Neuronal stem cell (in vitro differentiated cells): ENCODE data around the gene CAMKK1.

Source experiments
- DNase-seq: peaks from one replicate; pipeline ENCODE4 v3.0.0-alpha.2; 2013; ENCODE audit warnings: low spot score
- H2AFZ ChIP-seq: one replicate; pipeline ENCODE4 v1.6.1; 2013; ENCODE audit warnings: mild to moderate bottlenecking, low read length, inconsistent platforms
- H2AK5ac ChIP-seq: 2 replicates; pipeline ENCODE4 v1.6.1; 2013; ENCODE audit warnings: low read depth, mild to moderate bottlenecking, inconsistent platforms, low read length, moderate library complexity, mixed read lengths
- H2BK120ac ChIP-seq: 2 replicates; pipeline ENCODE4 v1.6.1; 2013; ENCODE audit warnings: low read depth, mild to moderate bottlenecking, inconsistent platforms, low read length, moderate library complexity, mixed read lengths
- H2BK12ac ChIP-seq: one replicate; pipeline ENCODE4 v1.6.1; 2013; ENCODE audit warnings: low read length, inconsistent platforms
- H2BK15ac ChIP-seq: 2 replicates; pipeline ENCODE4 v1.6.1; 2013; ENCODE audit warnings: mild to moderate bottlenecking, low read length, inconsistent platforms, mixed read lengths
- H2BK5ac ChIP-seq: one replicate; pipeline ENCODE4 v1.6.1; 2013; ENCODE audit warnings: inconsistent platforms, mild to moderate bottlenecking, low read length, moderate library complexity
- H3K14ac ChIP-seq: one replicate; pipeline ENCODE4 v1.6.1; 2013; ENCODE audit warnings: low read length, inconsistent platforms
- H3K18ac ChIP-seq: 2 replicates; pipeline ENCODE4 v1.6.1; 2013; ENCODE audit warnings: low read length, inconsistent platforms
- H3K23ac ChIP-seq: 2 replicates; pipeline ENCODE4 v1.6.1; 2013; ENCODE audit warnings: low read depth, mild to moderate bottlenecking, mixed read lengths, low read length, inconsistent platforms; ENCODE audit not compliant: poor library complexity
- H3K27ac ChIP-seq: replicated peaks from 3 replicates; pipeline ENCODE4 v1.5.1; 2013; ENCODE audit warnings: low read length, inconsistent platforms
- H3K27me3 ChIP-seq, 3 experiments: 2 replicates each; pipeline ENCODE4 v1.6.1; 2013; ENCODE audit warnings: low read length in 3 of 3, mild to moderate bottlenecking in 2 of 3, inconsistent platforms in 1 of 3, low read depth in 1 of 3, mixed read lengths in 1 of 3, moderate library complexity in 1 of 3; ENCODE audit not compliant: control insufficient read depth in 3 of 3, insufficient read depth in 3 of 3
- H3K36me3 ChIP-seq, 2 donors: replicated peaks in 1 of 2; 2 replicates each; pipeline ENCODE4 v1.6.1; 2013; ENCODE audit warnings: low read length in 2 of 2; ENCODE audit not compliant: control insufficient read depth in 2 of 2, insufficient read depth in 2 of 2
- H3K4ac ChIP-seq: 2 replicates; pipeline ENCODE4 v1.6.1; 2013; ENCODE audit warnings: inconsistent platforms, mild to moderate bottlenecking, low read length, moderate library complexity
- H3K4me1 ChIP-seq, 2 donors: 1 replicate in 1 of 2; 2 replicates in 1 of 2; pipeline ENCODE4 v1.6.1; 2013; ENCODE audit warnings: low read length in 2 of 2, low read depth in 1 of 2; ENCODE audit not compliant: control insufficient read depth in 2 of 2, insufficient read depth in 1 of 2
- H3K4me2 ChIP-seq: one replicate; pipeline ENCODE4 v1.6.1; 2013; ENCODE audit warnings: mild to moderate bottlenecking, low read length, inconsistent platforms; ENCODE audit not compliant: insufficient read depth, poor library complexity, severe bottlenecking
- H3K4me3 ChIP-seq, 2 donors: 2 replicates each; pipeline ENCODE4 v1.5.1; 2013; ENCODE audit warnings: low read length in 2 of 2, mild to moderate bottlenecking in 2 of 2, inconsistent platforms in 1 of 2, moderate library complexity in 1 of 2
- H3K79me1 ChIP-seq: one replicate; pipeline ENCODE4 v1.6.1; 2013; ENCODE audit warnings: low read depth, mild to moderate bottlenecking, inconsistent platforms, low read length, moderate library complexity
- H3K9ac ChIP-seq: one replicate; pipeline ENCODE4 v1.6.1; 2013; ENCODE audit warnings: mild to moderate bottlenecking, low read depth, low read length, inconsistent platforms; ENCODE audit not compliant: poor library complexity
- H3K9me3 ChIP-seq, 2 donors: replicated peaks in 1 of 2; 2 replicates each; pipeline versions ENCODE3 to v1.6.1; 2013; ENCODE audit warnings: low read length in 2 of 2, mild to moderate bottlenecking in 2 of 2, inconsistent platforms in 1 of 2, low read depth in 1 of 2, mixed read lengths in 1 of 2, moderate library complexity in 1 of 2; ENCODE audit not compliant: control insufficient read depth in 2 of 2, insufficient read depth in 1 of 2
- H4K8ac ChIP-seq: one replicate; pipeline ENCODE4 v1.6.1; 2013; ENCODE audit warnings: low read depth, mild to moderate bottlenecking, inconsistent platforms, low read length, moderate library complexity
- H4K91ac ChIP-seq: one replicate; pipeline ENCODE4 v1.6.1; 2013; ENCODE audit warnings: low read length, low read depth, mild to moderate bottlenecking, inconsistent platforms; ENCODE audit not compliant: poor library complexity
- WGBS, 2 donors: extraction: QIAGEN DNeasy Blood & Tissue Kit; methylation state at CpG; one replicate each; pipeline ENCODE4 v1.1.7; 2013; ENCODE audit warnings: missing lambda C conversion rate in 2 of 2, mixed read lengths in 1 of 2; ENCODE audit not compliant: insufficient read length in 2 of 2, insufficient replicate concordance in 1 of 2; ENCODE audit errors: extremely low coverage in 2 of 2; 5-methylcytosine and 5-hydroxymethylcytosine counted together

Gene CAMKK1

GRCh38 chr17:3890082-3890877 lies 2.6 kb downstream of the CAMKK1 start:
- Histone ChIP-seq H3K4me3 (no peak overlapping the region), H3K36me3 (no peaks in the 10 kb centered on the region), H3K4me1 (peaks cover 14 to 18% of the 10 kb centered on the region in 2 donors), H3K27ac (no peak overlapping the region), H3K9ac (no peak overlapping the region), H3K18ac (no peak overlapping the region), H3K27me3 (peaks cover 0 to 51% (median 3%) of the 10 kb centered on the region in 3 experiments), H3K14ac (no peak overlapping the region), H2AFZ (no peak overlapping the region), H4K91ac (no peak overlapping the region), H3K4me2 (no peak overlapping the region), H3K4ac (no peak overlapping the region), H2BK120ac (no peak overlapping the region), H2AK5ac (peak overlapping the region; percentile 1), H3K79me1 (peaks cover 2% of the 10 kb centered on the region), H2BK12ac (no peak overlapping the region), H2BK15ac (no peak overlapping the region), H3K9me3 (no peaks in the 10 kb centered on the region), H3K23ac (peak overlapping the region; percentile 68), H2BK5ac (peak overlapping the region; percentile 31), H4K8ac (no peak overlapping the region)
- DNase-seq, result no peak
- WGBS, 2 donors, result no CpG with 5 or more reads among the region's 22 CpGs

- Histone ChIP-seq H2AFZ (no peak overlapping the region), H4K91ac (no peak overlapping the region), H3K4me3 (no peak overlapping the region), H2BK15ac (no peak overlapping the region), H2BK120ac (no peak overlapping the region), H4K8ac (no peak overlapping the region), H3K4me2 (no peak overlapping the region), H3K36me3 (peaks cover 0 to 2% of the 10 kb centered on the region in 2 donors), H2AK5ac (peak overlapping the region; percentile 1), H2BK5ac (peak overlapping the region; percentile 31), H3K14ac (no peak overlapping the region), H3K4ac (no peak overlapping the region), H3K27ac (no peak overlapping the region), H3K9ac (peak overlapping the region; percentile 45), H3K9me3 (no peaks in the 10 kb centered on the region), H3K18ac (no peak overlapping the region), H2BK12ac (no peak overlapping the region), H3K4me1 (peaks cover 14 to 18% of the 10 kb centered on the region in 2 donors), H3K27me3 (peaks cover 0 to 51% (median 3%) of the 10 kb centered on the region in 3 experiments), H3K23ac (peak overlapping the region; percentile 68), H3K79me1 (peaks cover 2% of the 10 kb centered on the region)
- WGBS, 2 donors, result no CpG with 5 or more reads among the region's 17 CpGs
- no peak for DNase-seq
These were observed 3.4 kb downstream of the CAMKK1 start for GRCh38 chr17:3889325-3890012.

GRCh38 chr17:3888343-3889171 lies 4.3 kb downstream of the CAMKK1 start:
- H2BK15ac ChIP-seq, result peak overlapping the region; percentile 32
- H3K9me3 ChIP-seq, result no peaks in the 10 kb centered on the region
- H2BK12ac ChIP-seq, result peak overlapping the region; percentile 33
- H3K27ac ChIP-seq, result no peak overlapping the region
- no peak overlapping the region for H4K91ac ChIP-seq
- H3K9ac ChIP-seq, result peak overlapping the region; percentile 27
- no CpG with 5 or more reads among the region's 50 CpGs for WGBS, 2 donors
- H3K36me3 ChIP-seq, result peaks cover 0 to 2% of the 10 kb centered on the region in 2 donors
- no peak overlapping the region for H3K4me3 ChIP-seq
- no peak for DNase-seq
- H3K4me1 ChIP-seq, result peaks cover 13% of the 10 kb centered on the region in 2 donors
- H2BK120ac ChIP-seq, result no peak overlapping the region
- peak overlapping the region; percentile 49 for H2BK5ac ChIP-seq
- H3K79me1 ChIP-seq, result peaks cover 2% of the 10 kb centered on the region
- peak overlapping the region; percentile 60 for H2AFZ ChIP-seq
- H3K18ac ChIP-seq, result peak overlapping the region; percentile 86
- H3K27me3 ChIP-seq, result peaks cover 0 to 51% (median 0%) of the 10 kb centered on the region in 3 experiments
- H3K4me2 ChIP-seq, result no peak overlapping the region
- no peak overlapping the region for H3K23ac ChIP-seq
- no peak overlapping the region for H3K14ac ChIP-seq
- H3K4ac ChIP-seq, result no peak overlapping the region
- H2AK5ac ChIP-seq, result peak overlapping the region; percentile 3
- no peak overlapping the region for H4K8ac ChIP-seq
